GM19193 (cell line): ENCODE results near the gene KRTAP22-2.

Source experiments
- POLR2A ChIP-seq: IDR thresholded peaks from 4 replicates; pipeline ENCODE4 v1.6.1; 2011; ENCODE audit not compliant: insufficient read depth, insufficient read length; ENCODE audit errors: extremely low read depth

Gene KRTAP22-2

GRCh38 chr21:30592140-30592539 lies 1.9 kb upstream of the KRTAP22-2 start, which contains the start of gene KRTAP6-3:
Gene KRTAP6-3 (plus strand): TSS chr21:30592440. CDS start chr21:30592446, 6 bp downstream.
- TF ChIP-seq POLR2A: no peak

- no peak for TF ChIP-seq POLR2A
Observed at GRCh38 chr21:30582870-30583269, 7.3 kb downstream of the KRTAP22-2 start.

GRCh38 chr21:30580132-30580531 lies 10.1 kb downstream of the KRTAP22-2 start:
- TF ChIP-seq POLR2A: no peak

GRCh38 chr21:30579346-30579745 lies 10.9 kb downstream of the KRTAP22-2 start:
- TF ChIP-seq POLR2A: no peak

GRCh38 chr21:30577766-30578165 lies 12.4 kb downstream of the KRTAP22-2 start:
- TF ChIP-seq POLR2A: no peak

- no peak for TF ChIP-seq POLR2A
Observed at GRCh38 chr21:30567617-30568016, 22.6 kb downstream of the KRTAP22-2 start.

- no peak for TF ChIP-seq POLR2A
Observed at GRCh38 chr21:30563630-30564029, 26.6 kb downstream of the KRTAP22-2 start.

- no peak for TF ChIP-seq POLR2A
Observed at GRCh38 chr21:30563072-30563471, 27.1 kb downstream of the KRTAP22-2 start.

GRCh38 chr21:30561957-30562356 lies 28.2 kb downstream of the KRTAP22-2 start:
- no peak for TF ChIP-seq POLR2A

- TF ChIP-seq POLR2A: no peak
Observed at GRCh38 chr21:30561264-30561895, 28.8 kb downstream of the KRTAP22-2 start, which contains the start of gene KRTAP19-7. Gene KRTAP19-7 (minus strand): TSS chr21:30561314. CDS start chr21:30561289, 25 bp downstream.

GRCh38 chr21:30555095-30555494 lies 35.1 kb downstream of the KRTAP22-2 start:
- no peak for TF ChIP-seq POLR2A

- TF ChIP-seq POLR2A: no peak
Observed at GRCh38 chr21:30552782-30553181, 37.4 kb downstream of the KRTAP22-2 start.

- no peak for TF ChIP-seq POLR2A
Observed at GRCh38 chr21:30541764-30542163, 48.4 kb downstream of the KRTAP22-2 start, which contains the start of gene KRTAP19-6. Gene KRTAP19-6 (minus strand): TSS chr21:30541864. CDS start chr21:30541833, 31 bp downstream.
